IMR-90 (cell line): ENCODE results near the gene ANO1. TPM values are rescaled to one million over a fixed set of nuclear protein-coding genes. Genes with fewer than 3 reads are reported as not detected.

Experiments used
- ATAC-seq: fragments of 200-7000 bp; cut with Tn5 transposase; 2 replicates; pipeline ENCODE4 v1.9.1; 2020; ENCODE audit warnings: low read depth, mild to moderate bottlenecking, moderate library complexity
- BruUV-seq: library from RNA; stranded (reverse); fragments of 400-500 nt; replicated peaks from 2 replicates; lab custom pipeline; 2021; lab: Mats Ljungman, UMichigan
- CTCF ChIA-PET: fragments of 300-600 bp; formaldehyde crosslinking; extraction: SDS; loops from one replicate; lab custom pipeline; 2021; ENCODE audit warnings: antibody characterized with exemption; lab: Yijun Ruan, JAX
- POLR2A ChIA-PET: fragments of 300-600 bp; sonication (Branson Sonifier 250); formaldehyde crosslinking; loops from one replicate; lab custom pipeline; 2022; ENCODE audit warnings: antibody characterized with exemption; ENCODE audit not compliant: unreplicated experiment; lab: Charles Lee
- DNase-seq: peaks from one replicate; pipeline ENCODE4 v3.0.0; 2013
- H2AFZ ChIP-seq: replicated peaks from 2 replicates; pipeline ENCODE3; 2013; ENCODE audit warnings: low read length, mild to moderate bottlenecking; ENCODE audit not compliant: poor library complexity
- H2AK5ac ChIP-seq: 2 replicates; pipeline ENCODE4 v1.6.1; 2013; ENCODE audit warnings: low read depth, low read length, inconsistent platforms
- H2AK9ac ChIP-seq: replicated peaks from 2 replicates; pipeline ENCODE3; 2013; ENCODE audit warnings: mild to moderate bottlenecking, low read depth, low read length, moderate library complexity; ENCODE audit not compliant: poor library complexity
- H2BK120ac ChIP-seq: 2 replicates; pipeline ENCODE4 v1.6.1; 2013; ENCODE audit warnings: low read depth, low read length, inconsistent platforms
- H2BK15ac ChIP-seq: 3 replicates; pipeline ENCODE4 v1.6.1; 2013; ENCODE audit warnings: low read depth, low read length, inconsistent platforms
- H2BK20ac ChIP-seq: 2 replicates; pipeline ENCODE4 v1.6.1; 2013; ENCODE audit warnings: low read depth, mild to moderate bottlenecking, inconsistent platforms, low read length, moderate library complexity
- H2BK5ac ChIP-seq: 2 replicates; pipeline ENCODE4 v1.6.1; 2013; ENCODE audit warnings: mild to moderate bottlenecking, low read depth, low read length, inconsistent platforms; ENCODE audit not compliant: poor library complexity, severe bottlenecking
- H3K14ac ChIP-seq: replicated peaks from 2 replicates; pipeline ENCODE4 v1.6.1; 2013; ENCODE audit warnings: low read depth, low read length, inconsistent platforms
- H3K18ac ChIP-seq: 2 replicates; pipeline ENCODE4 v1.6.1; 2013; ENCODE audit warnings: low read depth, low read length, control low read depth
- H3K23ac ChIP-seq: 2 replicates; pipeline ENCODE4 v1.6.1; 2013; ENCODE audit warnings: low read depth, low read length, inconsistent platforms
- H3K27ac ChIP-seq: 2 replicates; pipeline ENCODE4 v1.5.1; 2013; ENCODE audit warnings: mild to moderate bottlenecking, control low read depth, low read length; ENCODE audit not compliant: insufficient read depth
- H3K27me3 ChIP-seq: 2 replicates; pipeline ENCODE4 v1.6.1; 2013; ENCODE audit warnings: low read length; ENCODE audit not compliant: control insufficient read depth, insufficient read depth
- H3K36me3 ChIP-seq: 2 replicates; pipeline ENCODE4 v1.6.1; 2013; ENCODE audit warnings: low read length, mixed read lengths; ENCODE audit not compliant: control insufficient read depth, insufficient read depth
- H3K4ac ChIP-seq: 2 replicates; pipeline ENCODE4 v1.6.1; 2013; ENCODE audit warnings: low read depth, low read length, inconsistent platforms
- H3K4me1 ChIP-seq: 2 replicates; pipeline ENCODE4 v1.6.1; 2013; ENCODE audit warnings: low read length, mixed read lengths; ENCODE audit not compliant: control insufficient read depth, insufficient read depth
- H3K4me2 ChIP-seq: 2 replicates; pipeline ENCODE4 v1.6.1; 2013; ENCODE audit warnings: low read depth, mild to moderate bottlenecking, control low read depth, low read length, moderate library complexity
- H3K4me3 ChIP-seq: 2 replicates; pipeline ENCODE4 v1.5.1; 2013; ENCODE audit warnings: low read depth, mild to moderate bottlenecking, control low read depth, low read length, moderate library complexity; ENCODE audit not compliant: insufficient read depth
- H3K56ac ChIP-seq: 2 replicates; pipeline ENCODE4 v1.6.1; 2013; ENCODE audit warnings: low read length, inconsistent platforms; ENCODE audit not compliant: insufficient read depth; ENCODE audit errors: extremely low read depth
- H3K79me1 ChIP-seq, 2 experiments: 2 replicates each; pipeline ENCODE4 v1.6.1; 2013; ENCODE audit warnings: low read length in 2 of 2, inconsistent platforms in 1 of 2, low read depth in 1 of 2
- H3K9ac ChIP-seq: 2 replicates; pipeline ENCODE4 v1.6.1; 2013; ENCODE audit warnings: low read depth, low read length, control low read depth
- H3K9me1 ChIP-seq: 2 replicates; pipeline ENCODE4 v1.6.1; 2013; ENCODE audit warnings: low read length, inconsistent platforms; ENCODE audit not compliant: insufficient read depth
- H3K9me3 ChIP-seq: 2 replicates; pipeline ENCODE4 v1.6.1; 2013; ENCODE audit warnings: low read length; ENCODE audit not compliant: control insufficient read depth, insufficient read depth
- H4K20me1 ChIP-seq: 2 replicates; pipeline ENCODE4 v1.6.1; 2013; ENCODE audit warnings: low read length, inconsistent platforms; ENCODE audit not compliant: insufficient read depth
- H4K5ac ChIP-seq: 2 replicates; pipeline ENCODE4 v1.6.1; 2013; ENCODE audit warnings: mild to moderate bottlenecking, low read depth, low read length, control low read depth
- H4K8ac ChIP-seq, 2 experiments: 2 replicates each; pipeline ENCODE4 v1.6.1; 2013; ENCODE audit warnings: low read depth in 2 of 2, low read length in 2 of 2, control low read depth in 1 of 2, inconsistent platforms in 1 of 2
- H4K91ac ChIP-seq: 2 replicates; pipeline ENCODE4 v1.6.1; 2013; ENCODE audit warnings: low read depth, low read length, inconsistent platforms; ENCODE audit not compliant: insufficient read depth
- CHD1 ChIP-seq: IDR thresholded peaks from 2 replicates; pipeline ENCODE4 v1.6.1; 2012; ENCODE audit warnings: low read depth, low read length, improper control_type of control experiment
- CTCF ChIP-seq: conservative IDR thresholded peaks from 2 replicates; pipeline ENCODE4 v1.5.1; 2012; ENCODE audit warnings: mild to moderate bottlenecking, low read depth, low read length, improper control_type of control experiment
- FOS ChIP-seq: fragments of 150-350 bp; IDR thresholded peaks from 2 replicates; pipeline ENCODE4 v1.6.1; 2016; ENCODE audit warnings: low read depth, low read length
- MAFK ChIP-seq: IDR thresholded peaks from 2 replicates; pipeline ENCODE4 v1.6.1; 2012; ENCODE audit warnings: low read depth, low read length, improper control_type of control experiment
- MAZ ChIP-seq: IDR thresholded peaks from 2 replicates; pipeline ENCODE4 v1.6.1; 2012; ENCODE audit warnings: low read depth, mild to moderate bottlenecking, low read length, improper control_type of control experiment, moderate library complexity, borderline replicate concordance
- MXI1 ChIP-seq: IDR thresholded peaks from 2 replicates; pipeline ENCODE4 v1.6.1; 2012; ENCODE audit warnings: low read depth, mild to moderate bottlenecking, low read length, moderate library complexity, borderline replicate concordance
- NFE2L2 ChIP-seq: fragments of 150-350 bp; IDR thresholded peaks from 2 replicates; pipeline ENCODE4 v1.6.1; 2016; ENCODE audit warnings: low read depth, mild to moderate bottlenecking, low read length
- POLR2A ChIP-seq: IDR thresholded peaks from 2 replicates; pipeline ENCODE4 v1.6.1; 2012; ENCODE audit warnings: mild to moderate bottlenecking, low read depth, low read length
- RCOR1 ChIP-seq: IDR thresholded peaks from 2 replicates; pipeline ENCODE4 v1.6.1; 2012; ENCODE audit warnings: mild to moderate bottlenecking, low read length, improper control_type of control experiment; ENCODE audit not compliant: insufficient replicate concordance
- RFX5 ChIP-seq: IDR thresholded peaks from 2 replicates; pipeline ENCODE4 v1.8.0; 2012; ENCODE audit warnings: low read depth, mild to moderate bottlenecking, low read length, moderate library complexity
- SMC3 ChIP-seq: fragments of 150-350 bp; IDR thresholded peaks from 2 replicates; pipeline ENCODE4 v1.6.1; 2016; ENCODE audit warnings: low read depth, mild to moderate bottlenecking, antibody characterized with exemption, low read length, moderate library complexity
- WGBS, 2 experiments: methylation state at CpG; one replicate each; pipeline versions ENCODE4 v1.1.5 to v1.1.7; 2013; ENCODE audit warnings: missing lambda C conversion rate in 2 of 2; ENCODE audit not compliant: insufficient read length in 1 of 2; ENCODE audit errors: extremely low coverage in 2 of 2; 5-methylcytosine and 5-hydroxymethylcytosine counted together
- dilution Hi-C: fragments of 300-500 bp; cut with HindIII; formaldehyde crosslinking; loops from one replicate; pipeline ENCODE4 v1.14.3; 2018; ENCODE audit warnings: low sequenced_read_pairs; ENCODE audit not compliant: unreplicated experiment
- in situ Hi-C: fragments of 300-500 bp; cut with MboI; formaldehyde crosslinking; loops from 3 replicates; pipeline ENCODE4 v1.14.3; 2019; ENCODE audit warnings: low sequenced_read_pairs, inconsistent platforms, mixed read lengths
- intact Hi-C: fragments of 100-400 bp; cut with micrococcal nuclease; formaldehyde crosslinking; loops from 2 replicates; pipeline ENCODE4 v1.10.0; 2022
- polyA plus RNA-seq, 3 experiments: library from polyadenylated mRNA; depleted of rRNA; stranded (reverse); fragments of >200 nt; gene quantifications; 2 replicates each; pipeline ENCODE4 v1.2.3, GENCODE V29; 2012; ENCODE audit warnings: low replicate concordance in 1 of 3
- total RNA-seq: library from RNA; depleted of rRNA; stranded (reverse); fragments of >200 nt; gene quantifications from 2 replicates; pipeline ENCODE4 v1.2.3, GENCODE V29; 2012
- TF ChIP-seq, protein P1 (sequence below): fragments of 150-350 bp; IDR thresholded peaks from 2 replicates; pipeline ENCODE4 v1.6.1; 2016; ENCODE audit warnings: low read depth, mild to moderate bottlenecking, low read length, moderate library complexity, borderline replicate concordance

The ANO1 gene
- total and polyA plus RNA-seq, 2 of the 4 experiments (the other 2 are of a cell fraction) = 4.1 to 10.7 TPM

GRCh38 chr11:70054004-70054403 lies 24.1 kb upstream of the ANO1 start:
- POLR2A ChIA-PET = no interaction called here
- dilution Hi-C loops = no loop called here
- H3K18ac ChIP-seq = no peak overlapping the region
- no peak overlapping the region for H2BK120ac ChIP-seq
- H2AFZ ChIP-seq = no peak overlapping the region
- TF ChIP-seq MAFK = no peak
- TF ChIP-seq MXI1 = no peak
- TF ChIP-seq FOS = no peak
- no peak for TF ChIP-seq CTCF
- no peak for TF ChIP-seq MAZ
- TF ChIP-seq RCOR1 = no peak
- TF ChIP-seq RFX5 = no peak
- no peak for TF ChIP-seq NFE2L2
- TF ChIP-seq, protein P1, sequence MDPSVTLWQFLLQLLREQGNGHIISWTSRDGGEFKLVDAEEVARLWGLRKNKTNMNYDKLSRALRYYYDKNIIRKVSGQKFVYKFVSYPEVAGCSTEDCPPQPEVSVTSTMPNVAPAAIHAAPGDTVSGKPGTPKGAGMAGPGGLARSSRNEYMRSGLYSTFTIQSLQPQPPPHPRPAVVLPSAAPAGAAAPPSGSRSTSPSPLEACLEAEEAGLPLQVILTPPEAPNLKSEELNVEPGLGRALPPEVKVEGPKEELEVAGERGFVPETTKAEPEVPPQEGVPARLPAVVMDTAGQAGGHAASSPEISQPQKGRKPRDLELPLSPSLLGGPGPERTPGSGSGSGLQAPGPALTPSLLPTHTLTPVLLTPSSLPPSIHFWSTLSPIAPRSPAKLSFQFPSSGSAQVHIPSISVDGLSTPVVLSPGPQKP = no peak
- no peak for TF ChIP-seq SMC3
- no peak for TF ChIP-seq POLR2A
- no peak for TF ChIP-seq CHD1
- no peak overlapping the region for H3K9ac ChIP-seq
- no peak overlapping the region for H2BK20ac ChIP-seq
- H4K8ac ChIP-seq = no peak overlapping the region
- BruUV-seq = no TSS peak
- no peak overlapping the region for H3K23ac ChIP-seq
- no peak overlapping the region for H2BK15ac ChIP-seq
- no peak overlapping the region for H3K56ac ChIP-seq
- no peak overlapping the region for H4K91ac ChIP-seq
- H3K4me3 ChIP-seq = no peak overlapping the region
- no peaks in the 10 kb centered on the region; a peak in 1 of 4 replicates for H3K79me1 ChIP-seq
- H2AK5ac ChIP-seq = no peak overlapping the region
- DNase-seq = no peak
- H3K9me1 ChIP-seq = no peaks in the 10 kb centered on the region
- no peaks in the 10 kb centered on the region for H3K9me3 ChIP-seq
- intact Hi-C loops = no loop called here
- no CpG with 5 or more reads among the region's 3 CpGs for WGBS, 2 experiments
- 0 out of 2 replicates have a peak, but pooled peaks cover 3% of the 10 kb centered on the region for H3K27me3 ChIP-seq
- H4K5ac ChIP-seq = no peak overlapping the region
- H3K27ac ChIP-seq = no peak overlapping the region
- CTCF ChIA-PET = no interaction called here
- no peak overlapping the region for H2BK5ac ChIP-seq
- no peaks in the 10 kb centered on the region for H3K36me3 ChIP-seq
- H3K4me2 ChIP-seq = no peak overlapping the region
- no peaks in the 10 kb centered on the region; the same call in 1 of the 2 replicates for H3K4me1 ChIP-seq
- H2AK9ac ChIP-seq = no peak overlapping the region
- no peak overlapping the region for H3K4ac ChIP-seq
- ATAC-seq = no peak
- in situ Hi-C loops = no loop called here
- no peak overlapping the region for H3K14ac ChIP-seq
- no peaks in the 10 kb centered on the region; the same call in 1 of the 2 replicates for H4K20me1 ChIP-seq
